22Rv1 (cell line): Measurements from ENCODE around the gene KLF12.

Experiments
- H3K27ac ChIP-seq: fragments of 450-650 bp; 2 replicates; pipeline ENCODE4 v1.5.1; 2017
- CTCF ChIP-seq: fragments of 450-650 bp; IDR thresholded peaks from 2 replicates; pipeline ENCODE4 v1.5.1; 2017; ENCODE audit warnings: mild to moderate bottlenecking
- ZFX ChIP-seq: fragments of 450-650 bp; IDR thresholded peaks from 2 replicates; pipeline ENCODE4 v1.6.1; 2017; ENCODE audit warnings: antibody characterized with exemption, borderline replicate concordance

The KLF12 gene

GRCh38 chr13:74092711-74093110 lies 41.5 kb downstream of the KLF12 start:
- H3K27ac ChIP-seq: no peak overlapping the region
- TF ChIP-seq ZFX: no peak
- TF ChIP-seq CTCF: no peak

- no peak for TF ChIP-seq ZFX
- no peak for TF ChIP-seq CTCF
- no peak overlapping the region for H3K27ac ChIP-seq
Measured at GRCh38 chr13:74090869-74091605, 43.2 kb downstream of the KLF12 start.

GRCh38 chr13:74090397-74090796 lies 43.8 kb downstream of the KLF12 start:
- H3K27ac ChIP-seq: no peak overlapping the region
- TF ChIP-seq ZFX (no peak), CTCF (no peak)

GRCh38 chr13:74087357-74087756 lies 46.8 kb downstream of the KLF12 start:
- TF ChIP-seq CTCF: no peak
- TF ChIP-seq ZFX: no peak
- no peak overlapping the region for H3K27ac ChIP-seq
